Keratinocyte (primary cell): ENCODE measurements around the gene RABL6. TPM values are rescaled to one million over a fixed set of nuclear protein-coding genes. Genes with fewer than 3 reads are reported as not detected.
"Not testable (repeated sequence)": the region's sequence is repeated elsewhere in the genome, so short reads cannot be mapped to it uniquely, and the experiment has no call there.

Experiments
- DNase-seq: peaks from one replicate; pipeline ENCODE4 v3.0.0-alpha.2; 2011; ENCODE audit warnings: low read depth, missing footprints, low spot score
- FAIRE-seq: peaks from 2 replicates; lab custom pipeline; 2011; peaks lifted over from hg19 to GRCh38; lab: Jason Lieb, UNC
- H2AFZ ChIP-seq: 2 replicates; pipeline ENCODE4 v1.6.0; 2012; ENCODE audit warnings: low read length, control low read depth, inconsistent platforms; ENCODE audit not compliant: control insufficient read depth
- H3K27ac ChIP-seq: 2 replicates; pipeline ENCODE4 v1.5.1; 2011; ENCODE audit warnings: low read length; ENCODE audit not compliant: control insufficient read depth, insufficient read depth
- H3K27me3 ChIP-seq: 3 replicates; pipeline ENCODE4 v1.6.0; 2011; ENCODE audit warnings: low read length; ENCODE audit not compliant: control insufficient read depth, insufficient read depth; ENCODE audit errors: extremely low read depth
- H3K36me3 ChIP-seq, 2 experiments: 2 replicates in 1 of 2; 3 replicates in 1 of 2; pipeline ENCODE4 v1.5.1; 2011; ENCODE audit warnings: low read length in 2 of 2, mild to moderate bottlenecking in 1 of 2; ENCODE audit not compliant: control insufficient read depth in 2 of 2, insufficient read depth in 2 of 2; ENCODE audit errors: extremely low read depth in 1 of 2
- H3K4me1 ChIP-seq: 3 replicates; pipeline ENCODE4 v1.5.1; 2011; ENCODE audit warnings: low read length; ENCODE audit not compliant: control insufficient read depth, insufficient read depth; ENCODE audit errors: extremely low read depth
- H3K4me2 ChIP-seq: 3 replicates; pipeline ENCODE4 v1.6.0; 2011; ENCODE audit warnings: low read depth, low read length; ENCODE audit not compliant: control insufficient read depth, insufficient read depth; ENCODE audit errors: extremely low read depth
- H3K4me3 ChIP-seq, 3 experiments: fragments of 200-600 bp in 1 of 3; sonication (generic) in 1 of 3; 2 replicates in 2 of 3; 3 replicates in 1 of 3; pipeline ENCODE4 v1.5.1; 2011 to 2016; ENCODE audit warnings: low read length in 3 of 3, mild to moderate bottlenecking in 3 of 3, control low read depth in 2 of 3, inconsistent platforms in 1 of 3, low read depth in 1 of 3, mixed read lengths in 1 of 3, mixed run types in 1 of 3, moderate library complexity in 1 of 3; ENCODE audit not compliant: control insufficient read depth in 2 of 3, insufficient read depth in 2 of 3; ENCODE audit errors: extremely low read depth in 1 of 3
- H3K79me2 ChIP-seq: 2 replicates; pipeline ENCODE4 v1.6.0; 2012; ENCODE audit warnings: low read length; ENCODE audit not compliant: control insufficient read depth, insufficient read depth
- H3K9ac ChIP-seq: 3 replicates; pipeline ENCODE4 v1.6.0; 2011; ENCODE audit warnings: low read length; ENCODE audit not compliant: control insufficient read depth, insufficient read depth; ENCODE audit errors: extremely low read depth
- H3K9me1 ChIP-seq: 3 replicates; pipeline ENCODE4 v1.6.0; 2011; ENCODE audit warnings: low read length; ENCODE audit not compliant: control insufficient read depth, insufficient read depth; ENCODE audit errors: extremely low read depth
- H3K9me3 ChIP-seq: 2 replicates; pipeline ENCODE4 v1.5.1; 2012; ENCODE audit warnings: low read depth, low read length; ENCODE audit not compliant: control insufficient read depth
- H4K20me1 ChIP-seq: 3 replicates; pipeline ENCODE4 v1.6.0; 2011; ENCODE audit warnings: low read length; ENCODE audit not compliant: control insufficient read depth, insufficient read depth; ENCODE audit errors: extremely low read depth
- EZH2 ChIP-seq: IDR thresholded peaks from one replicate; pipeline ENCODE4 v1.6.1; 2012; ENCODE audit warnings: inconsistent platforms, mild to moderate bottlenecking, low read length, moderate library complexity
- dilution Hi-C: fragments of 300-500 bp; cut with MboI; formaldehyde crosslinking; loops from one replicate; pipeline ENCODE4 v1.7.0; 2020; ENCODE audit warnings: low sequenced_read_pairs; ENCODE audit not compliant: extremely low pct_ligation_motif_present
- polyA plus RNA-seq, 5 experiments: library from polyadenylated mRNA; depleted of rRNA in 3 of 5; stranded (reverse) in 3 of 5; stranded (forward) in 1 of 5; unstranded in 1 of 5; fragments of >200 nt; gene quantifications; 1 replicate in 1 of 5; 2 replicates in 3 of 5; 3 replicates in 1 of 5; pipeline versions ENCODE4 v1.2.1 to v1.2.3, GENCODE V29; 2011 to 2012; ENCODE audit warnings: missing spikeins in 2 of 5, low read depth in 1 of 5, low replicate concordance in 1 of 5
- TF ChIP-seq, protein P1 (sequence below), 3 experiments: IDR thresholded peaks in 1 of 3; conservative IDR thresholded peaks in 1 of 3; optimal IDR thresholded peaks in 1 of 3; 2 replicates in 2 of 3; 3 replicates in 1 of 3; pipeline versions ENCODE3 to v1.5.1; 2011; ENCODE audit warnings: low read length in 3 of 3, mild to moderate bottlenecking in 3 of 3, moderate library complexity in 2 of 3, control low read depth in 1 of 3, inconsistent platforms in 1 of 3; ENCODE audit not compliant: insufficient read depth in 2 of 3; ENCODE audit errors: extremely low read depth in 1 of 3

Gene RABL6
- polyA plus RNA-seq, 1 donor (not counting 4 experiments of a cell fraction or from before 2014, with no cell fraction given), result 46.3 TPM

- Histone ChIP-seq H3K9me1 (no peaks in the 10 kb centered on the region), H2AFZ (no peak overlapping the region), H3K27me3 (no peaks in the 10 kb centered on the region), H3K4me1 (peaks cover 2% of the 10 kb centered on the region), H3K4me2 (no peak overlapping the region), H3K9me3 (no peaks in the 10 kb centered on the region), H3K79me2 (peaks cover 21% of the 10 kb centered on the region), H4K20me1 (peaks cover 3% of the 10 kb centered on the region), H3K27ac (no peak overlapping the region), H3K9ac (no peak overlapping the region), H3K4me3 (no peak overlapping the region), H3K36me3 (peaks cover 9 to 10% of the 10 kb centered on the region in 2 experiments)
- FAIRE-seq (no peak), DNase-seq (no peak)
- TF ChIP-seq, protein P1, sequence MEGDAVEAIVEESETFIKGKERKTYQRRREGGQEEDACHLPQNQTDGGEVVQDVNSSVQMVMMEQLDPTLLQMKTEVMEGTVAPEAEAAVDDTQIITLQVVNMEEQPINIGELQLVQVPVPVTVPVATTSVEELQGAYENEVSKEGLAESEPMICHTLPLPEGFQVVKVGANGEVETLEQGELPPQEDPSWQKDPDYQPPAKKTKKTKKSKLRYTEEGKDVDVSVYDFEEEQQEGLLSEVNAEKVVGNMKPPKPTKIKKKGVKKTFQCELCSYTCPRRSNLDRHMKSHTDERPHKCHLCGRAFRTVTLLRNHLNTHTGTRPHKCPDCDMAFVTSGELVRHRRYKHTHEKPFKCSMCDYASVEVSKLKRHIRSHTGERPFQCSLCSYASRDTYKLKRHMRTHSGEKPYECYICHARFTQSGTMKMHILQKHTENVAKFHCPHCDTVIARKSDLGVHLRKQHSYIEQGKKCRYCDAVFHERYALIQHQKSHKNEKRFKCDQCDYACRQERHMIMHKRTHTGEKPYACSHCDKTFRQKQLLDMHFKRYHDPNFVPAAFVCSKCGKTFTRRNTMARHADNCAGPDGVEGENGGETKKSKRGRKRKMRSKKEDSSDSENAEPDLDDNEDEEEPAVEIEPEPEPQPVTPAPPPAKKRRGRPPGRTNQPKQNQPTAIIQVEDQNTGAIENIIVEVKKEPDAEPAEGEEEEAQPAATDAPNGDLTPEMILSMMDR (optimal IDR thresholded peaks at IDR 0.05 in 1 of 3, IDR thresholded peaks at IDR 0.05 in 1 of 3, conservative IDR thresholded peaks at IDR 0.05 in 1 of 3; ENCODE audit: extremely low read depth in 1 of 3, insufficient read depth in 2 of 3, low read length in 3 of 3), result no peak
- TF ChIP-seq EZH2, result no peak
- dilution Hi-C loops, result no loop called here
These were observed 60.2 kb downstream of the RABL6 start for GRCh38 chr9:136867917-136868316.

DNA sequence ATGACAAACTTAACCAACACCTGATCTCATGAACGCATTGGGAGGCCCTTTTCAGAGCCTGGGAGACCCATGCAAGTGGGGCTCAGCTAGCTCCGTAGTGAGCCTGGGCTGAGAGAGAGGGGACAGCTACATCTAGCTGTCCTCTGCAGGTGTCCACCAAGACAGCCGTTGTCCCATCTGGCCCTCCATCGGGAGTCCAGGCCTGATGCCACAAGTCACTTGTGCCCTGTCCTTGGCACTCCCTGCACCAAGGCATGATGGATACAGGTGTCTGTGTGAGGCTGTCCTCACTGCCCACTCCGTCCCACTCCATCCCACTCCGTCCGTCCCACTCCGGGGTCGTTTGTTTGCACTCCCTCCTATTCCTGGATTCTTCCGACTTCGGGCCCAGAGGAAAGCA lies 60.9 kb downstream of the RABL6 start:
- H3K9ac ChIP-seq, result no peak overlapping the region
- no peak for TF ChIP-seq EZH2
- TF ChIP-seq, protein P1 (optimal IDR thresholded peaks at IDR 0.05 in 1 of 3, IDR thresholded peaks at IDR 0.05 in 1 of 3, conservative IDR thresholded peaks at IDR 0.05 in 1 of 3; ENCODE audit: extremely low read depth in 1 of 3, insufficient read depth in 2 of 3, low read length in 3 of 3), result no peak
- no peak overlapping the region for H3K27ac ChIP-seq
- no peak overlapping the region for H3K4me3 ChIP-seq
- no peaks in the 10 kb centered on the region for H3K9me3 ChIP-seq
- DNase-seq, result no peak
- peaks cover 2% of the 10 kb centered on the region for H3K4me1 ChIP-seq
- no peak overlapping the region for H3K4me2 ChIP-seq
- H4K20me1 ChIP-seq, result peaks cover 3% of the 10 kb centered on the region
- H3K27me3 ChIP-seq, result no peaks in the 10 kb centered on the region
- FAIRE-seq, result no peak
- dilution Hi-C loops, result no loop called here
- H2AFZ ChIP-seq, result no peak overlapping the region
- peaks cover 3 to 4% of the 10 kb centered on the region in 2 experiments for H3K36me3 ChIP-seq
- no peaks in the 10 kb centered on the region for H3K9me1 ChIP-seq
- peaks cover 19% of the 10 kb centered on the region for H3K79me2 ChIP-seq

- H3K79me2 ChIP-seq, result peaks cover 14% of the 10 kb centered on the region
- H3K4me2 ChIP-seq, H4K20me1 ChIP-seq, H3K27ac ChIP-seq, H3K9me1 ChIP-seq, H3K36me3 ChIP-seq, FAIRE-seq, dilution Hi-C loops, H2AFZ ChIP-seq, H3K9ac ChIP-seq, H3K4me1 ChIP-seq, H3K4me3 ChIP-seq, DNase-seq, H3K9me3 ChIP-seq, H3K27me3 ChIP-seq: not testable (repeated sequence)
These were observed 61.9 kb downstream of the RABL6 start for GRCh38 chr9:136869611-136870010.
